Measurements from ENCODE around the gene DDX6. TPM values are rescaled to one million over a fixed set of nuclear protein-coding genes. Genes with fewer than 3 reads are reported as not detected.
A peak's percentile ranks its signal among the peaks of the same experiment; 100 is the strongest.

The DDX6 gene
- total and polyA plus RNA-seq, 9 of the 15 experiments (the other 6 are each of a cell fraction or from before 2014, with no cell fraction given): 10.0 to 102 (median 58.2) TPM

GRCh38 chr11:118790357-118791110, 430 bp downstream of the DDX6 start (continued):
- TF ChIP-seq MCM5 (IDR thresholded peaks at IDR 0.05; ENCODE audit: low read depth) (no peak), ZFX (CRISPR knock-in tag; IDR thresholded peaks at IDR 0.05) (peak; percentile 97), CEBPZ (IDR thresholded peaks at IDR 0.05; ENCODE audit: borderline replicate concordance, low read depth, low read length) (no peak), E2F4 (CRISPR knock-in tag; IDR thresholded peaks at IDR 0.05; ENCODE audit: low read depth) (0 out of 2 replicates have a peak, but pooled peaks have one; percentile 41), ZNF280B (CRISPR knock-in tag; IDR thresholded peaks at IDR 0.05) (no peak), ZBTB5 (IDR thresholded peaks at IDR 0.05) (no peak), ZNF354B (CRISPR knock-in tag; IDR thresholded peaks at IDR 0.05) (no peak), KDM5B (IDR thresholded peaks at IDR 0.05; ENCODE audit: insufficient replicate concordance, low read depth, low read length) (no peak), E2F6 (IDR thresholded peaks at IDR 0.05; ENCODE audit: borderline replicate concordance in 1 of 2, extremely low read depth in 1 of 2, insufficient read depth in 1 of 2, insufficient read length in 1 of 2, low read depth in 1 of 2, low read length in 1 of 2, poor library complexity in 1 of 2, severe bottlenecking in 1 of 2) (peak in 1 of 2 experiments; percentile 23), BMI1 (IDR thresholded peaks at IDR 0.05; ENCODE audit: low read length) (no peak), FIP1L1 (IDR thresholded peaks at IDR 0.05; ENCODE audit: low read depth, low read length, poor library complexity, severe bottlenecking) (no peak), SFPQ (IDR thresholded peaks at IDR 0.05; ENCODE audit: low read depth, low read length) (no peak), SMAD3 (CRISPR knock-in tag; conservative IDR thresholded peaks at IDR 0.05) (no peak), SMC3 (conservative IDR thresholded peaks at IDR 0.05; ENCODE audit: insufficient read depth, low read depth, low read length) (0 out of 2 replicates have a peak, but pooled peaks have one; percentile 10)

Measured in K562 (cell line).